Measurements from ENCODE around the gene TUBB1.

DNA sequence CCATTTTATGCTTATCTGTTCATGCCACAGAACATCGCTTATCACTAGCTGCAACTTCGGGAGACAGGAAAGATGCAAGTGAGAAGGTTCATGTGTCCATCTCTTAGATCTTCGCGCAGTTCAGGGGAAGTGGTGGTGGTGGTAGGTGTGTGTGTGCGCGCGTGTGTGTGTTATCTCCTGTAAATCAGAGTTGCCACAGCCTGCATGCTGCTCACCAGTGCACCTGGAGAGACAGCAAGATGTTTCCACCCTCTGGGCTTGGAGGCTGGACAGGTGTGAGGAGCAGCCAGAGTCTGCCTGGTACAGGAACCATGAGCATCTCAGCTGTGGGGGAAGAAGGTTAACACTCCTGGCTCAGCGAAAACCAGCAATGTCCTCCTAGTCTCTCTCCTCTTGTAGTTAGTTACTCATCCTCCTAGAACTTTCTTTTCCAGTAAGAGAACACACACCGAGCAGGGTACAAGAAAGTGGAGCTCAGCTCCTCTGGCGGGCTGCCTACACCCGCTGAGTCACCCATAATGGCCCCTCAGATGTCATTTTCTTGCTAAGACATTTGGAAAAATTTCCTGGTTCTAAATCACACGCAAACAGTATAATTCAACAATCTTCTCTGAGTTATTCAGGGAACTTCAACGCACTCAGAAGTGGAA lies 5.1 kb upstream of the TUBB1 start:
- TF ChIP-seq POLR2A (IDR thresholded peaks at IDR 0.05; ENCODE audit: low read length) (no peak), GATA1 (IDR thresholded peaks at IDR 0.05; ENCODE audit: low read depth, low read length) (no peak)
